Hepatocyte (in vitro differentiated cells): ENCODE measurements around the gene MAGI1. TPM values are rescaled to one million over a fixed set of nuclear protein-coding genes. Genes with fewer than 3 reads are reported as not detected.

Experiments used
- DNase-seq: peaks from one replicate; pipeline ENCODE4 v3.0.0-alpha.2; 2016; ENCODE audit warnings: low spot score
- H2AFZ ChIP-seq: fragments of 200-600 bp; sonication (generic); 2 replicates; pipeline ENCODE4 v1.6.0; 2016; ENCODE audit warnings: antibody characterized with exemption, mild to moderate bottlenecking
- H3K27ac ChIP-seq: fragments of 200-600 bp; sonication (generic); 2 replicates; pipeline ENCODE4 v1.5.1; 2016; ENCODE audit warnings: mild to moderate bottlenecking
- H3K27me3 ChIP-seq: fragments of 200-600 bp; sonication (generic); 2 replicates; pipeline ENCODE4 v1.6.1; 2016
- H3K36me3 ChIP-seq: fragments of 200-600 bp; sonication (generic); replicated peaks from 2 replicates; pipeline ENCODE4 v1.5.1; 2016; ENCODE audit warnings: low read depth; ENCODE audit not compliant: insufficient read depth
- H3K4me1 ChIP-seq: fragments of 200-600 bp; sonication (generic); 2 replicates; pipeline ENCODE4 v1.5.1; 2016; ENCODE audit warnings: mild to moderate bottlenecking, moderate library complexity; ENCODE audit not compliant: insufficient read depth
- H3K4me2 ChIP-seq: fragments of 200-600 bp; sonication (generic); 2 replicates; pipeline ENCODE4 v1.6.0; 2016
- H3K4me3 ChIP-seq: fragments of 200-600 bp; sonication (generic); 2 replicates; pipeline ENCODE4 v1.5.1; 2016; ENCODE audit warnings: mild to moderate bottlenecking
- H3K79me2 ChIP-seq: fragments of 200-600 bp; sonication (generic); 2 replicates; pipeline ENCODE4 v1.6.0; 2017; ENCODE audit warnings: mild to moderate bottlenecking
- H3K9me2 ChIP-seq: fragments of 200-600 bp; sonication (generic); replicated peaks from 2 replicates; pipeline ENCODE4 v1.6.0; 2017; ENCODE audit warnings: mild to moderate bottlenecking; ENCODE audit not compliant: insufficient read depth
- H3K9me3 ChIP-seq: fragments of 200-600 bp; sonication (generic); 2 replicates; pipeline ENCODE4 v1.5.1; 2016; ENCODE audit warnings: low read depth, mild to moderate bottlenecking
- H4K20me1 ChIP-seq: fragments of 200-600 bp; sonication (generic); 2 replicates; pipeline ENCODE4 v1.6.0; 2016; ENCODE audit warnings: mild to moderate bottlenecking; ENCODE audit not compliant: insufficient read depth, poor library complexity, severe bottlenecking
- EZH2 ChIP-seq: fragments of 200-600 bp; sonication (generic); IDR thresholded peaks from 2 replicates; pipeline ENCODE4 v1.6.1; 2016; ENCODE audit warnings: antibody characterized with exemption, mild to moderate bottlenecking, borderline replicate concordance
- EZH2phosphoT487 ChIP-seq: fragments of 200-600 bp; sonication (generic); IDR thresholded peaks from one replicate; pipeline ENCODE4 v1.6.1; 2018; ENCODE audit warnings: antibody characterized with exemption, mild to moderate bottlenecking, low read depth, moderate library complexity; ENCODE audit not compliant: unreplicated experiment, severe bottlenecking
- WGBS: methylation state at CpG from one replicate; pipeline ENCODE4 v1.1.6; 2016; ENCODE audit warnings: low lambda C conversion rate; ENCODE audit errors: missing lambda C conversion rate; 5-methylcytosine and 5-hydroxymethylcytosine counted together
- polyA plus RNA-seq: library from polyadenylated mRNA; unstranded; fragments of >200 nt; fragmentation: Nextera tagmentation; extraction: Ambion mirVana; gene quantifications from 2 replicates; pipeline ENCODE4 v1.2.1, GENCODE V29; 2016
- total RNA-seq: library from RNA; depleted of rRNA; stranded (reverse); fragments of >200 nt; gene quantifications from 2 replicates; pipeline ENCODE4 v1.2.3, GENCODE V29; 2014
- TF ChIP-seq, protein P1 (sequence below): fragments of 200-600 bp; sonication (generic); IDR thresholded peaks from 2 replicates; pipeline ENCODE4 v1.5.1; 2016; ENCODE audit warnings: antibody characterized with exemption, mild to moderate bottlenecking; ENCODE audit not compliant: poor library complexity

The MAGI1 gene
- total and polyA plus RNA-seq, 2 experiments from 2014 or later = 26.2 to 43.5 TPM

DNA sequence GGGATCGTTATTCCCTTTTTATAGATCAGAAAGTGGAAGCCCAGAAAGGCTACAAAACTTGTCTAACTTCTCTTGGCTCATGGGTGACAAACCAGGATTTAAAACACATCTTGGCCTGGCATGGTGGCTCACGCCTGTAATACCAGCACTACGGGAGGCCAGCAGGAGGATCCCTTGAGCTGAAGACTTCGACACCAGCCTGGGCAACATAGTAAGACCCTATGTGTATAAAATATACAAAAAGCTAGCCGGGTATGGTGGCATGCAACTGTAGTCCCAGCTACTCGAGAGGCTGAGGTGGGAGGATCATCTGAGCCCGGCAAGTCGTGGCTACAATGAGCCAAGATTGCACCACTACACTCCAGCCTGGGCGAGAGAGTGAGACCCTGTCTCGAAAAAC, 479.1 kb downstream of the MAGI1 start:
- no peak for DNase-seq
- no peaks in the 10 kb centered on the region for H3K27me3 ChIP-seq
- peaks cover 48% of the 10 kb centered on the region for H3K79me2 ChIP-seq
- H3K4me1 ChIP-seq = peaks cover 13% of the 10 kb centered on the region
- no peak overlapping the region for H3K4me2 ChIP-seq
- WGBS = 82% methylated on average over 10 of the region's 10 CpGs
- peak overlapping the region; percentile 73 for H3K27ac ChIP-seq
- H2AFZ ChIP-seq = no peak overlapping the region
- no peak overlapping the region for H3K4me3 ChIP-seq
- no peaks in the 10 kb centered on the region for H3K9me2 ChIP-seq
- no peaks in the 10 kb centered on the region for H3K36me3 ChIP-seq
- H3K9me3 ChIP-seq = no peaks in the 10 kb centered on the region
- TF ChIP-seq EZH2 (no peak), EZH2phosphoT487 (no peak)
- TF ChIP-seq, protein P1, sequence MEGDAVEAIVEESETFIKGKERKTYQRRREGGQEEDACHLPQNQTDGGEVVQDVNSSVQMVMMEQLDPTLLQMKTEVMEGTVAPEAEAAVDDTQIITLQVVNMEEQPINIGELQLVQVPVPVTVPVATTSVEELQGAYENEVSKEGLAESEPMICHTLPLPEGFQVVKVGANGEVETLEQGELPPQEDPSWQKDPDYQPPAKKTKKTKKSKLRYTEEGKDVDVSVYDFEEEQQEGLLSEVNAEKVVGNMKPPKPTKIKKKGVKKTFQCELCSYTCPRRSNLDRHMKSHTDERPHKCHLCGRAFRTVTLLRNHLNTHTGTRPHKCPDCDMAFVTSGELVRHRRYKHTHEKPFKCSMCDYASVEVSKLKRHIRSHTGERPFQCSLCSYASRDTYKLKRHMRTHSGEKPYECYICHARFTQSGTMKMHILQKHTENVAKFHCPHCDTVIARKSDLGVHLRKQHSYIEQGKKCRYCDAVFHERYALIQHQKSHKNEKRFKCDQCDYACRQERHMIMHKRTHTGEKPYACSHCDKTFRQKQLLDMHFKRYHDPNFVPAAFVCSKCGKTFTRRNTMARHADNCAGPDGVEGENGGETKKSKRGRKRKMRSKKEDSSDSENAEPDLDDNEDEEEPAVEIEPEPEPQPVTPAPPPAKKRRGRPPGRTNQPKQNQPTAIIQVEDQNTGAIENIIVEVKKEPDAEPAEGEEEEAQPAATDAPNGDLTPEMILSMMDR = peak; percentile 13
- H4K20me1 ChIP-seq = peaks cover 2% of the 10 kb centered on the region

DNA sequence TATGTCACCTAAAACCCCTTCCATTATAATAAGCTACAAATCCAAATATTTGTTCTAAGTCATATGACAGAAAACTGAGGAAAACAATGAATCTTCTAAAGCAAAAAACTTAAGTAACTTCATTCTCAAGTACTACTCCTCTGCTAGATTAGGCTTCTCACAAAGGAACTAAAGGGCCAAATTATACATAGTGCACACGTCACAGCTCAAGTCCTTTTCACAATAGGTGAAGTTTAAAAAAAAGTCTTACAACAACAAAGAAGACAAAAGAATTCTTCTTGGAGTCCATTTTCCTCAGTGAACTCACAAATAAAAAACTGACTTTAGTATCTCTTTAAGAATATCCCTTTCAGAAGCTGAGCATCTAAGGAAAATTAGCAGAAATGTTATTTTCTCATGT, 479.9 kb downstream of the MAGI1 start:
- no peak for DNase-seq
- H3K4me3 ChIP-seq = no peak overlapping the region
- no peaks in the 10 kb centered on the region for H3K36me3 ChIP-seq
- WGBS = 91% methylated on average over 1 of the region's 1 CpG
- H4K20me1 ChIP-seq = peaks cover 2% of the 10 kb centered on the region
- TF ChIP-seq, protein P1 = no peak
- TF ChIP-seq EZH2phosphoT487 = no peak
- TF ChIP-seq EZH2 = no peak
- no peak overlapping the region for H2AFZ ChIP-seq
- no peaks in the 10 kb centered on the region for H3K9me3 ChIP-seq
- no peak overlapping the region for H3K4me2 ChIP-seq
- H3K27ac ChIP-seq = no peak overlapping the region
- no peaks in the 10 kb centered on the region for H3K9me2 ChIP-seq
- peaks cover 50% of the 10 kb centered on the region for H3K79me2 ChIP-seq
- no peaks in the 10 kb centered on the region for H3K27me3 ChIP-seq
- H3K4me1 ChIP-seq = peaks cover 13% of the 10 kb centered on the region

GRCh38 chr3:65557899-65558564, 480.7 kb downstream of the MAGI1 start:
- no peak overlapping the region for H3K4me2 ChIP-seq

More at GRCh38 chr3:65557899-65558564, 480.7 kb downstream of the MAGI1 start:
- Histone ChIP-seq H3K9me2 (no peaks in the 10 kb centered on the region), H3K79me2 (peaks cover 50% of the 10 kb centered on the region), H3K4me1 (peaks cover 13% of the 10 kb centered on the region), H3K36me3 (no peaks in the 10 kb centered on the region), H3K4me3 (no peak overlapping the region), H4K20me1 (peaks cover 2% of the 10 kb centered on the region), H2AFZ (no peak overlapping the region), H3K9me3 (no peaks in the 10 kb centered on the region), H3K27me3 (no peaks in the 10 kb centered on the region), H3K27ac (no peak overlapping the region)
- WGBS = 86% methylated on average over 6 of the region's 6 CpGs
- no peak for DNase-seq
- TF ChIP-seq EZH2phosphoT487 = no peak
- TF ChIP-seq EZH2 = no peak
- TF ChIP-seq, protein P1 = no peak
